HG03025 (cell line): ENCODE results near the gene ZNF683.

Experiments used
- ATAC-seq: cut with Tn5 transposase; IDR thresholded peaks from one replicate; pipeline ENCODE4 v1.9.1; 2021; ENCODE audit warnings: mild to moderate bottlenecking, moderate library complexity; ENCODE audit not compliant: unreplicated experiment, low FRiP score

The ZNF683 gene

DNA sequence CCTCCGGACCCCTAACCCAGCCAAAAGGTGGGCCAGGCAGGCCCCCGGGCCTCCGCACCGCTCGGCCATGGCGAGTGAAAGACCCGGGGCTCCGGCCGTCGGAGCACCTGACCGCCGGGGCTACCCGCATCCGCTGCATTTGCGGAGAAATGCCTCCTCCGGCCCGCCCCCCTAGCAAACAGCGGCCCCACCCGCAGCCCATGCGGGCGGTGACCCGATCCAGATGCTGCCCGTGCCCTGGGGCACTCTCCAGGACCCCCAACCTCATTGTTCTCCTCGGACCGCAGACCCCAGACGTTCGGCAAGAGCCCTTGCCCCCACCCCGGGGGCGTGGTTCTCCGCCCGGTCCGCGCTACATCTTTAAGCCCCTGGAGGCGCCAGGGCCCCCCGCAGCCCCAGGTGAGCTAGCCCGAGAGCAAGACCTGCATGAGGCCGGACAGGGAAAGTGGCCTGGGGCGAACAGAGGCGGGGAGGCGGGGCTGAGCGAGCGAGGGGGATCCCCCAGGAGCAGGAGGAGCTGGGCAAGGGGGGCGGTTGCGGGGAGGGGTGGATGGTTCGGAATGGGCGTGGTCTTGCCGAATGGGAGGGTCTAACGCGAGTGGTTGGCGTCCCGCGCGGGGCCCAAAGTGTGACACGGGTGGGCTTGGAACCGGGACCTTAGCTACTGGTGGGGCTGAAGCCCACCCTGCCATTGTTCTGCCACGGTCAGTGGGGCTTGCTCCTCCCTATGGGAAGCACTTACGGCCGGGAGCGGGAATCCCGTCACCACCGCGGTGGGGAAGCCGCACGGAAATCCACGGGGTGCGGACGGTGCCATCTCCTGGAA lies 12.4 kb downstream of the ZNF683 start:
- ATAC-seq: no peak

DNA sequence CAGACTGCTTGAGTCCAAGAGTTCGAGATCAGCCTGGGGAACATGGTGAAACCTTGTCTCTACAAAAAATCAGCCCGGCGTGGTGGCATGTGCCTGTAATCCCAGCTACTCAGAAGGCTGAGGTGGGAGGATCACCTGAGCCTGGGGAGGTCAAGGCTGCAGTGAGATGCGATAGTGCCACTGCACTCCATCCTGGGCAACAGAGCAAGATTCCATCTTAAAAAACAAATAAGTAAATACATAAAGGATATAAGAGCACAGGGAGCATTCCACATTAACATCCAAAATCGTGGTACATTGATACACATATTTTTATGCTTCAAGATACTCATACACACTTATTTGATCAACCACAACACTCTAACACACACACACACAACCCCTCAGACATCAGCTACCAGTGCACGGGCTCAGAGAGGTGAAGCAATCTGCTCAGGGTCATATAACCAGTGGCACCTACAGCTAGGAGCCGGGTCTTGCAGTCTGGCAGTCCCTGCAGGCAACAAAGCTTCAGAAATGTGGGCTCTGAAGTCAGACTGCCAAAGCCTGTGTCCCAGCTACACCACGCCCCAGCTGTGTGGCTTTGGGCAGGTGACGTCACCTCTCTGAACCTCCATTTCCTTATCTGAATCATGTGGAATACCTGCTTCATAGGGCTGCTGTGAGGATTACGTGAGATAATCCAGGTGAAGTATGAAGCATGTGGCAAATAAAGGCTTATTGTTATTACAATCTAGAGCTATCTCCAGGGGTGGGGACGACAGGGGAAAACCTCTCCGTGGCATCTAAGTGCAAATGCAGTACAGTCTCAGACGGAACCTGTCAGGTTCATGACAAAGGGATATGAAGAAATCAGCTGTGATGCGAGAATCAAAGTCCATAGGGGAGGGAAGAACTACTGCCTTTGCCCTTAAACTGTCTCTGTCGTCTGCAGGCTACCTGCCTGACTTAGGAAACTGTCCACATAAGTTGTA lies 13.9 kb downstream of the ZNF683 start:
- no peak for ATAC-seq

GRCh38 chr1:26357121-26357602 lies 15.4 kb downstream of the ZNF683 start:
- ATAC-seq: no peak

GRCh38 chr1:26356106-26356505 lies 16.4 kb downstream of the ZNF683 start:
- ATAC-seq: no peak

DNA sequence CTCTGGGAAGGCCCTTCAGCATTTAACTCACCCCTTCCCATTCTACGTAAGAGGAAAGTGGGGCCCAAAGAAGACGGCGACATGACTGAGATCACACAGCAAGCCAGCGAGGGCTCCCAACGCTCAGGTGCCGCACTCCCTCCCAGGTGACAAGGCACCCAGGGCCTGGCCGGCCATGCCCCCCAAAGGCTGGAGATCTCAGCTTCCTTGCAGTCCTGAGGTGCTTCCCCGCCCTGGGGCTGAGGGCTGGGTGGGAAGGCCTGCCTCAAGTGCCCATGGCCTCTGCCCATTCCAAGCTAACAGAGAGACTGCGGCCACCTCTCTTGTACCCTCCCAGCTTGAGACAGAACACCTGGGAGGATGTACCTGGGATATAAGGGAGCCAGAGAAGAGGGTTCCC lies 17.6 kb downstream of the ZNF683 start:
- no peak for ATAC-seq

DNA sequence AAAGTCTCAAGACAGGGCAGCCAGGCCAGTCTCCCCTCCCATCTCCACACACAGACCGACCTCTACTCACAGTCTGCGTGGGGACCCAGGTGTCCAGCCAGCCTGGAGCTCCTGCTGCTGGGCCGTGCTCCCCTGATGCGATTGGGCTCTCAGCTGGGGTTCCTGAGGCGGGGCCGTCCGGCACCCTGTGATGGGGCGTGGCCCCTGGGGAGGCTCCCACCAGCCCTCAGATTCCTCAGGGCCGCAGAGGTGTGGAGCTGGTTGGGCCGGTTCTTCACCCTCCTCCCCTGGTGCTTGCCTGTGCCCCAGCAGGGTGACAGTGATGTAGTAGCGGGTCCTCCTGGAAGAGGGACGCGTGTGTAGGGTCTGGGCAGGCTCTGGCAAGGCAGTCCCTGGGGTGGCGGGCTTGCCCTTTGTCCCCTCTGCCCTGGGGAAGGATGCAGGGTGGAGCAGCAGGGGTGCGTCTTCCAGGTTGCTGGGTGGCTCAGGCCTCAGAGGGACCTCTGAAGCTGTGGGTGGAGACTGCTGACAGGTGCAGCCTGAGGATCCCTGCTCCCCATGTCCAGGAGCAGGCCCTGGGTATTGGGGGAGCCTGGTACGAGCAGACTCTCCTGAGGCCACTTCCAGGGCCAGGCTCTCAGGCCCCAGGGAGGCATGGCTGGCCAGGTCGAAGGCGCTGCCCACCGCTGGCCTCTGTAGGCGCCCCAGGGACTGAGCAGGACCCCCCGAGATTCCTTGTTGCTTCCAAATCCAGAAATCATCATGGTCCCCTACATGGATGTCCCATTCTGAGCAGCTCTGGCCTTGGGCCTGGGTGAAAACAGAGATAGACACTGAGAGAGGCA lies 18.4 kb downstream of the ZNF683 start, which contains the start of gene CRYBG2:
Gene CRYBG2, minus strand, starts transcription at position 155 of the 845 bp plus-strand sequence. CDS start 7,473 bp downstream, outside the sequence.
- no peak for ATAC-seq

DNA sequence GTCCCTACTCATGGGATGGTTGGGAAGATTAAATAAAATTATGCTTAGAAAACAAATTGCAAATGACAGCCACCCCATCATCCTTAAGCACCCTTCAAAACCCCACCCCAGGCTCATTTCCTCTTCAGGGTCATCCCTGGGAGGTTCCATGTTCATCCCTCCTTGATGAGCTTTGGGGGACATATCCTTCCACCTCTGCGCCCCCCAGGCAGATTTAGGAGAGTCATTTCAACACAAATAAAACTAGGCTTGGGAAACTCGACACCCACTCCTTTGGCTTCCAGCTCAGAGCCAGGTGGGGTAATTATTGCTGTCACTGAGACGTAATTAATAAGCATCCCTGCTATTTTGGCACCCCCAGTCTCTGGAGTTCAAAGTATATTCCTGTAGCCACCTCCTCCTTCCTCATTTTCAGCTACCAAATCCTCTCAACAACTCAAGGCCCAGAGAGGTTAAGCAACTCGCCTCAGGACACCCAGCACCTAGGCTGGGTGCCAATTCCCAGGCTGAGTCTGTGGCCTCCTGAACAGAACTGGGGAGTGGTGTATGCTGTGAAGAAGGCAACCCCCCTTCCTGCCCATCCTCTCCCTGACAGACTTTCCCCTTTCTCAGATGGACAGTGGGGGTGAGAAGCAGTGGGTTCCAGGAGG lies 19.2 kb downstream of the ZNF683 start:
- no peak for ATAC-seq

GRCh38 chr1:26352338-26352679 lies 20.2 kb downstream of the ZNF683 start:
- ATAC-seq: no peak

- ATAC-seq: no peak
Observed at GRCh38 chr1:26351590-26352337, 20.8 kb downstream of the ZNF683 start.

DNA sequence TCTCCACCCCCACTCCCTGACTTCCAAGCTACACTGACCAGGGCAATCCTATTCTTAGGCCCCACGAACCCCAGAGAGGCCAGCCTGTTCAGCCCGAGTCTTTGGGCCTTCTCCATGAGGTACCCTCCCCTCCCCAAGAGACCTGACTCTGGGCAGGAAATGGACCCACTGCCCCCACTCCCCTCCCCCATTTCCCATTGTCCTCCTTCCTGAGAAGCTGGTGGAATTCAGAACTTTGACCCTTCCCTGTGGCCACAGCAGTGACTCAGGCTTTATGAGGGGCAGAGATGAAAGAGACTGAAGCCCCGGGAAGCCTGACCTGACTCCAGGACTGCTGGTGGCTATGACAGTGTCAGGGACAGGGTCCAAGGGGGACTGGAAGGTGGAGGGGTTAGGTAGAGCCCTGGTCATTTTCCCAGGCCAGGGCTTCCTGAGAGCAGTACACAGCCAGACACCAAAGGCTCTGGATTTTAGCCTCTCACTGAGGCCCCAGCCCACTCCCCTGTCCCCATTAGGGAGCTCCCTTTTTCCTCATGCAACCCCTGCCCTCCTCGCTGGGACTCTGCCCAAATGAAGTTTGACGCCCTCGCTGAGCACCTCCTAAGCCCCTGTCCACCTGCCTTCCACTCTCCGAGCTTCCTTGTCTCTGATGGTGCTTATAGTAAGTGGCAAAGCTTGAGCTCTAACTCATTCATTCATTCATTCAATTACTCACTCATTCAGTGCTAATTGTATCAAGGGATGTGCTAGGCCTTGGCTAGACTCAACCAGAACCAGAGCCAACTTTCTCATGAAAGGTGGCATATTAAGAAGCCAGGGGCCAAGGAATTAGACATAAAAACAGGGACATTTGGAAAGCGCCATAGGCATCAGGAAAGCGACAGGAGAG lies 21.6 kb downstream of the ZNF683 start:
- ATAC-seq: no peak

DNA sequence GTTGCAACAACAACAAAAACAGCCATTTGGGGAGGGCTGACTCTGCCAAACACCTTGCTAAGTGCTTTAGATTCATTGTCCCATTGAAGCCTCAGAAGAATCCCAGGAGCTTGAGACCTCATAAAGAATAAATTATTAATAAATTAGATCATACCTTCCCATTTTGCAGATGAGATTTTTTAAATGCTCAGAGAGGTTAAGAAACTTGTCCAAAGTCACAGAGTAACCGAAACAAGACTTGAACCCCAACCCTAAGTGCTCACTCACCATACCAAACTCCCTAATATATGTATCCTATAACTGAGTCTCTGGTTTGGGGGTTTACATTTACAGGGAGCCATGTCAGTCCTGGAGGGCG lies 22.2 kb downstream of the ZNF683 start:
- no peak for ATAC-seq

GRCh38 chr1:26349877-26350244 lies 22.7 kb downstream of the ZNF683 start:
- no peak for ATAC-seq

DNA sequence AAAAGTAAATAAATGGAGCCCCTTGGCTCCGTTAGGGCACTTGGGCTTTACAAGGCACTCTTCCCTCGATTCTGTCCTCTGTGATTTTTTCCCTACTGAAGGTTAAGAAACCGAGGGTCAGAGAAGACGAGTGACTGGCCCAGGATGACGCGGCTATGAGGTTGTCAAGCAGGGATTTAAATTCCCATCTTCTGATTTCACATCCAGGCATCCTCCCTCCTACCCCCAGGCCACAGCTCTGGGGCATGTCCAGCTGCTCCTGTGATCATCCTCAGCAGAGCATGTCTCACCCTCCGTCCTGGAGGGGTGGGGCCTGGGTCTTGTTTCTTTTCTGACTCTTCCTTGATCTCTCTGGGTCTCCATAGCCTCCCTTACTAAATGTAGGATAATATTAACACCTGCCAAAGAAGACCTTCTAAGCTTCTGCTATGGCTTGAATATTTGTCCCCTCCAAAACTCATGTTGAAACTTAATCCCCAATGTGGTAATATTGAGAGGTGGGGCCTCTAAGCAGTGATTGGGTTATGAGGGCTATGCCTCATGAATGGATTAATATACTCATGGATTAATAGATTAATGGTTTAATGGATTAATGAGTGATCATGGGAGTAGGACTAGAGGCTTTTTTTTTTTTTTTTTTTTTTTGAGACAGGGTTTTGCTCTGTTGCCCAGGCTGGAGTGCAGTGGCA lies 23.2 kb downstream of the ZNF683 start:
- ATAC-seq: no peak

DNA sequence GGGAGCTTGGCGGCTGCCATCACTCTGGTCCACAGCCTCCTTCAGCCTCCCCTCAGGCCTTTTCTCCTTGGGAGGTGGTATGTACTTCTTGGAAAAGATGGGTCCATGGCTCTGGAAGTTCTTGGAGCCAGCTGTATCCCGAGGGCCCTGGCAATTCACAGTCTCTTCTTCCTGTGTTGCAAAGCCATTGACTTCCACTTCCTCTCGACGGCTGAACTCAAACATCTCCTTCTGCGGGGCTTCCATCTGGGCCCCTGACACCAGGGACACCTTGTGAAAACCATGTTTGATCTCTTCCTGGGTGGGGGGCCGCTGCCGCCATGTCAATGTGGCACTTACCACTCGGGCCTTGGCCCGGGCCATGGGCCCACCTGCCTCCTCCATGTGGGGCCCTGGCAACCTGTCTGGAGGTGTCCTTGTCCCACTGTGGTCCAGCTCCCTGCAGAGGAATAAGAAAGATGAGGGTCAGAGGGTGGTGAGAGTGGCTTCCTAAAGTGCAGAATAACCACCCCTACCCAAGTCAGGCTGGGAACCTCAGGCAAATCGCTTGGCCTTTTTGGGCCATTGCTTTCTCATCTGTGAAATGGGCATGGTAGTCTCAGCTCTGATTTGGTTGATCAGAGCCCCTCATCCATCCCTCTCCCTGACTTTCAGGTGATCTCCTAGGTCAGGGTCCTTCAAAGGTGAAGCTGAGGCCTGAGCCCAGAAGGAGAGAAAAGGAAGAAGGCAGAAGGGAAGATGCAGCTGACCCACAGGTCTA lies 26.1 kb downstream of the ZNF683 start:
- ATAC-seq: no peak

- ATAC-seq: no peak
Observed at GRCh38 chr1:26345718-26346117, 26.8 kb downstream of the ZNF683 start.

DNA sequence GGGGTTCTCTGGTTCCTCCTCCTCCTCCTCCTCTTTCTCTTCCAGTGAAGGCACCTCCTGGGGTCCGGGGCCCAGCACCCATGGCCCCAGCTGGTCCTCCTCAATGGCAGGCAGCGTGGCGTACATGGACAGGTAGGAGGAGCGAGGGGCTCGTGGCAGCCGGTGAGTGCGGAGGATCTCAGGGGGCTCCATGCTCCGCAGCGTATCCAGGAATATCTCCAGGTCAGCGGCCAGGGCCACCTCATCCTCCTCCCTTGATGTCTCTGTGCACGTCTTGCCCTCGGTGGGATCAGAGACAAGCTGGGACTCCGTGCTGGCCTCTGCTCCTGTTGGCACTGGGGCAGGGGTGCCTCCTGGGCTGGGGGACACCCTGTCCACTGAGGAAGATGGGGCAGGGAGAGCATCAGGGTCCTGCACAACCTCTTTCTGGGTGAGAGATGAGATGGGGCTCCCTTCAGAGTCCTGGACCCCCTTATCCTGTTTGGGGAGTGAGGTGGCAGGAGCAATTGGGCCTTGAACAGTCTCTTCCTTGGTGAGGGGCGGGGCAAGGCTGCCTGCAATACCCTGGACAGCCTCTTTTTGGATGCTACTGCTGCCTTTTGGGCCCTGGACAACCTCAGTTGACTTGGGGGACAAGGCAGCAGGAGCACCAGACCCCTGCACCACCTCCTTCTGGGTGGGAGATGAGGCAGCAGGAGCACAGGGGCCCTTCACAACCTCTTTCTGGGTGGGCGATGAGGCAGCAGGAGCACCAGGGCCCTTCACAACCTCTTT lies 28.2 kb downstream of the ZNF683 start:
- no peak for ATAC-seq
